ENCODE results near the gene TMEM253. TPM values are rescaled to one million over a fixed set of nuclear protein-coding genes. Genes with fewer than 3 reads are reported as not detected.

TMEM253 gene
- total and polyA plus RNA-seq, 4 donors, result 0.14 to 0.25 (median 0.19) TPM; not detected in 1

GRCh38 chr14:21107283-21107800 is 6.5 kb downstream of the TMEM253 start (continued):
- no peak for TF ChIP-seq ZBTB33 (IDR thresholded peaks at IDR 0.05)
- TF ChIP-seq YY1 (IDR thresholded peaks at IDR 0.05), result no peak
- TF ChIP-seq JUND (IDR thresholded peaks at IDR 0.05), result no peak
- no peak for TF ChIP-seq RAD21 (IDR thresholded peaks at IDR 0.05)
- TF ChIP-seq, protein P1, sequence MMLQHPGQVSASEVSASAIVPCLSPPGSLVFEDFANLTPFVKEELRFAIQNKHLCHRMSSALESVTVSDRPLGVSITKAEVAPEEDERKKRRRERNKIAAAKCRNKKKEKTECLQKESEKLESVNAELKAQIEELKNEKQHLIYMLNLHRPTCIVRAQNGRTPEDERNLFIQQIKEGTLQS (IDR thresholded peaks at IDR 0.05), result no peak
- no peak for TF ChIP-seq GABPA (IDR thresholded peaks at IDR 0.05 in 1 of 2, conservative IDR thresholded peaks at IDR 0.05 in 1 of 2)

DNA sequence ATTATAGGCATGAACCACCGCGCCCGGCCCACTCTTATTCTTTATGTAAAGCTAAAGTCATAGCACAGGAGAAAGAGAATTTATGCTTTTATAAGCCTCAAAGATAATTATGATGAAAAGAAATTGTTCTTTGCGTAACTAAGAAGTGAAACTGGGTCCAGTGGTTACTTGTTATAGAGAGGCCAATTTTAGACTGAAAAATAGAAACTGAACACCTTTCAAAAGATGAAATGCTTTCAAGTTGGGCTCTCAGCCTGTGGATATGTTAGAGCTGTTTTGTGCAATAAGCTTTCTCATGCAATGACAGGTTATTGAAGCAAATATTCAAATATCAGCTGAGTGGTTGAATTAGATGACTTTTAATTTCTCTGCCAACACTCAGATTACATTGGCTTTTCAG is 7.9 kb downstream of the TMEM253 start:
- 96% methylated on average over 4 of the region's 4 CpGs for WGBS
- Histone ChIP-seq H3K4me3 (ENCODE audit: low read depth in 1 of 3, low read length in 3 of 3) (no peak overlapping the region), H3K27ac (ENCODE audit: low read depth in 1 of 2, low read length in 2 of 2) (no peak overlapping the region), H3K4me1 (ENCODE audit: control insufficient read depth in 4 of 4, insufficient read depth in 4 of 4, low read length in 3 of 4) (peaks cover 8 to 34% (median 30%) of the 10 kb centered on the region in 4 donors), H3K27me3 (ENCODE audit: control insufficient read depth in 4 of 4, insufficient read depth in 4 of 4, low read length in 3 of 4) (no peaks in the 10 kb centered on the region), H3K9ac (ENCODE audit: low read depth in 1 of 2, low read length in 2 of 2) (no peak overlapping the region), H3K9me3 (ENCODE audit: control insufficient read depth in 4 of 4, low read length in 3 of 4) (no peaks in the 10 kb centered on the region), H3K36me3 (ENCODE audit: control insufficient read depth in 4 of 4, insufficient read depth in 3 of 4, low read depth in 1 of 4, low read length in 3 of 4) (no peaks in the 10 kb centered on the region)
- DNase-seq (ENCODE audit: low spot score), result no peak
- TF ChIP-seq REST (IDR thresholded peaks at IDR 0.05) (no peak), YY1 (IDR thresholded peaks at IDR 0.05) (no peak), EGR1 (IDR thresholded peaks at IDR 0.05; ENCODE audit: low read depth in 2 of 2) (no peak), RXRA (IDR thresholded peaks at IDR 0.05) (no peak), SP1 (IDR thresholded peaks at IDR 0.05) (no peak), JUND (IDR thresholded peaks at IDR 0.05) (no peak), CTCF (IDR thresholded peaks at IDR 0.05; ENCODE audit: low read depth, low read length, missing input control) (no peak), FOXA2 (IDR thresholded peaks at IDR 0.05) (no peak), MAX (IDR thresholded peaks at IDR 0.05) (no peak), FOXA1 (IDR thresholded peaks at IDR 0.05) (no peak), ZBTB33 (IDR thresholded peaks at IDR 0.05) (no peak), GABPA (IDR thresholded peaks at IDR 0.05 in 1 of 2, conservative IDR thresholded peaks at IDR 0.05 in 1 of 2) (no peak), RAD21 (IDR thresholded peaks at IDR 0.05) (no peak), HNF4A (conservative IDR thresholded peaks at IDR 0.05) (no peak), HNF4G (IDR thresholded peaks at IDR 0.05) (no peak)
- TF ChIP-seq, protein P1 (IDR thresholded peaks at IDR 0.05), result no peak

All from liver (tissue), 9 donors.